Nephron progenitor cell (in vitro differentiated cells): ENCODE measurements around the gene TRA2A.
"Not testable (repeated sequence)": the region's sequence is repeated elsewhere in the genome, so short reads cannot be mapped to it uniquely, and the experiment has no call there.

Experiments
- DNase-seq: peaks from one replicate; pipeline ENCODE4 v3.0.0; 2021
- H3K27ac Mint-ChIP-seq: 2 replicates; pipeline ENCODE4 v1.8.0; 2021; ENCODE audit warnings: mild to moderate bottlenecking, moderate library complexity, mixed read lengths
- H3K27me3 Mint-ChIP-seq: 2 replicates; pipeline ENCODE4 v1.8.0; 2021; ENCODE audit warnings: mild to moderate bottlenecking, low read depth, mixed read lengths; ENCODE audit not compliant: poor library complexity
- H3K36me3 Mint-ChIP-seq: 2 replicates; pipeline ENCODE4 v1.8.0; 2021; ENCODE audit warnings: low read depth, mixed read lengths
- H3K4me1 Mint-ChIP-seq: 2 replicates; pipeline ENCODE4 v1.8.0; 2021; ENCODE audit warnings: mixed read lengths
- H3K4me3 Mint-ChIP-seq: 2 replicates; pipeline ENCODE4 v1.8.0; 2021; ENCODE audit warnings: mild to moderate bottlenecking, moderate library complexity, mixed read lengths
- H3K9me3 Mint-ChIP-seq: 2 replicates; pipeline ENCODE4 v1.8.0; 2021; ENCODE audit warnings: mild to moderate bottlenecking, moderate library complexity, mixed read lengths
- TF ChIP-seq, protein P1 (sequence below): fragments of 200-600 bp; sonication (generic); IDR thresholded peaks from 2 replicates; pipeline ENCODE4 v1.5.0; 2021; ENCODE audit warnings: antibody characterized with exemption

The TRA2A gene

GRCh38 chr7:23490357-23491135 is 41.2 kb downstream of the TRA2A start:
- TF ChIP-seq, protein P1, sequence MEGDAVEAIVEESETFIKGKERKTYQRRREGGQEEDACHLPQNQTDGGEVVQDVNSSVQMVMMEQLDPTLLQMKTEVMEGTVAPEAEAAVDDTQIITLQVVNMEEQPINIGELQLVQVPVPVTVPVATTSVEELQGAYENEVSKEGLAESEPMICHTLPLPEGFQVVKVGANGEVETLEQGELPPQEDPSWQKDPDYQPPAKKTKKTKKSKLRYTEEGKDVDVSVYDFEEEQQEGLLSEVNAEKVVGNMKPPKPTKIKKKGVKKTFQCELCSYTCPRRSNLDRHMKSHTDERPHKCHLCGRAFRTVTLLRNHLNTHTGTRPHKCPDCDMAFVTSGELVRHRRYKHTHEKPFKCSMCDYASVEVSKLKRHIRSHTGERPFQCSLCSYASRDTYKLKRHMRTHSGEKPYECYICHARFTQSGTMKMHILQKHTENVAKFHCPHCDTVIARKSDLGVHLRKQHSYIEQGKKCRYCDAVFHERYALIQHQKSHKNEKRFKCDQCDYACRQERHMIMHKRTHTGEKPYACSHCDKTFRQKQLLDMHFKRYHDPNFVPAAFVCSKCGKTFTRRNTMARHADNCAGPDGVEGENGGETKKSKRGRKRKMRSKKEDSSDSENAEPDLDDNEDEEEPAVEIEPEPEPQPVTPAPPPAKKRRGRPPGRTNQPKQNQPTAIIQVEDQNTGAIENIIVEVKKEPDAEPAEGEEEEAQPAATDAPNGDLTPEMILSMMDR = no peak
- Mint-ChIP-seq H3K4me1 (peaks cover 7% of the 10 kb centered on the region), H3K27me3 (no peaks in the 10 kb centered on the region), H3K9me3 (no peaks in the 10 kb centered on the region), H3K27ac (peak overlapping the region; percentile 90), H3K36me3 (peaks cover 24% of the 10 kb centered on the region), H3K4me3 (no peak overlapping the region)
- DNase-seq = no peak

DNA sequence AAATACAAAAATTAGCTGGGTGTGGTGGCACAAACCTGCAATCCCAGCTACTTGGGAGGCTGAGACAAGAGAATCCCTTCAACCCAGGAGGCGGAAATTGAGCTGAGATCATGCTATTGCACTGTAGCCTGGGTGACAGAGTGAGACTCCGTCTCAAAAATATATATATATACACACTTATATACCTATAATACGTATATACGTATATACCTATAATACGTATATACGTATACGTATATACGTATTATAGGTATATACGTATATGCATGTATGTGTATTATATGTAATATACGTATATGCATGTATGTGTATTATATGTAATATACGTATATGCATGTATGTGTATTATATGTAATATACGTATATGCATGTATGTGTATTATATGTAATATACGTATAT is 43.1 kb downstream of the TRA2A start:
- not testable (repeated sequence) for DNase-seq, H3K9me3 Mint-ChIP-seq, H3K4me3 Mint-ChIP-seq, H3K4me1 Mint-ChIP-seq, H3K27me3 Mint-ChIP-seq, H3K27ac Mint-ChIP-seq
- H3K36me3 Mint-ChIP-seq = peaks cover 34% of the 10 kb centered on the region

DNA sequence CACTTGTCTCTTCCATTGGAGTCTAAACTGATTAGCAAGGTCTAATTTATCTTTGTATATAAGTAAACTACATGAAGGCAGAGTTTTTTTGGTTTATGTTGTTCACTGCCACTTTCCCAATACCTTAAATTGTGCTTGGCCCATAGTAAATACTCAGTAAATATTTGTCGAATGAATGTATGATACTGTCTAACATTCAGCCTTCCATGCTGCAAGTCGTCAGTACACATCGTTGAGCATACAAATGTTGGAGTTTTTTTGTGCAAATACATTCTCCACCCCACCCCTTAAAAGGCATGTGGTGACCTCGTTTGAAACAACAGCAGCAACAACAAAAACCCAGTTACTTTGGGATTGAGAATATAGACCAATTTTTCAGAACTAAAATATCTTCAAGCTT is 44.1 kb downstream of the TRA2A start:
- Mint-ChIP-seq H3K27ac (no peak overlapping the region), H3K9me3 (no peaks in the 10 kb centered on the region), H3K27me3 (no peaks in the 10 kb centered on the region), H3K36me3 (peaks cover 34% of the 10 kb centered on the region), H3K4me1 (peaks cover 7% of the 10 kb centered on the region), H3K4me3 (no peak overlapping the region)
- TF ChIP-seq, protein P1 = no peak
- no peak for DNase-seq

GRCh38 chr7:23486002-23486773 is 45.6 kb downstream of the TRA2A start:
- Mint-ChIP-seq H3K4me3 (no peak overlapping the region), H3K9me3 (no peaks in the 10 kb centered on the region), H3K27ac (peak overlapping the region; percentile 40), H3K36me3 (peaks cover 37% of the 10 kb centered on the region), H3K4me1 (peaks cover 12% of the 10 kb centered on the region), H3K27me3 (no peaks in the 10 kb centered on the region)
- DNase-seq = no peak
- TF ChIP-seq, protein P1 = no peak

GRCh38 chr7:23482686-23483085 is 49.1 kb downstream of the TRA2A start:
- TF ChIP-seq, protein P1 = no peak
- Mint-ChIP-seq H3K36me3 (peaks cover 37% of the 10 kb centered on the region), H3K9me3 (no peaks in the 10 kb centered on the region), H3K27me3 (no peaks in the 10 kb centered on the region), H3K4me1 (peaks cover 21% of the 10 kb centered on the region), H3K4me3 (no peak overlapping the region), H3K27ac (no peak overlapping the region)
- no peak for DNase-seq

- TF ChIP-seq, protein P1 = no peak
- no peak overlapping the region for H3K27ac Mint-ChIP-seq
- DNase-seq = no peak
Measured at GRCh38 chr7:23477962-23478866, 53.6 kb downstream of the TRA2A start.

More at GRCh38 chr7:23477962-23478866, 53.6 kb downstream of the TRA2A start:
- Mint-ChIP-seq H3K4me3 (peak overlapping the region; percentile 54), H3K9me3 (no peaks in the 10 kb centered on the region), H3K36me3 (peaks cover 21% of the 10 kb centered on the region), H3K4me1 (peaks cover 32% of the 10 kb centered on the region), H3K27me3 (no peaks in the 10 kb centered on the region)
